Thymus (tissue), 14 donors: Measurements from ENCODE around the gene OR51V1. TPM values are rescaled to one million over a fixed set of nuclear protein-coding genes. Genes with fewer than 3 reads are reported as not detected.
"Not testable (repeated sequence)": the region's sequence is repeated elsewhere in the genome, so short reads cannot be mapped to it uniquely, and the experiment has no call there.

Experiments used
- DNase-seq, 9 donors: peaks; one replicate each; pipeline ENCODE4 v3.0.0-alpha.2; 2013; ENCODE audit warnings: low spot score in 9 of 9, low read depth in 6 of 9, missing footprints in 1 of 9
- H3K27ac ChIP-seq, 2 donors: one replicate each; pipeline ENCODE4 v1.5.1; 2013; ENCODE audit warnings: control low read depth in 1 of 2, low read depth in 1 of 2, low read length in 1 of 2, mild to moderate bottlenecking in 1 of 2, moderate library complexity in 1 of 2
- H3K27me3 ChIP-seq, 2 donors: one replicate each; pipeline ENCODE4 v1.5.1; 2013; ENCODE audit warnings: low read length in 1 of 2; ENCODE audit not compliant: control insufficient read depth in 2 of 2, insufficient read depth in 1 of 2
- H3K36me3 ChIP-seq, 2 donors: one replicate each; pipeline ENCODE4 v1.5.1; 2013; ENCODE audit warnings: low read length in 1 of 2, mild to moderate bottlenecking in 1 of 2, moderate library complexity in 1 of 2; ENCODE audit not compliant: control insufficient read depth in 2 of 2, insufficient read depth in 2 of 2
- H3K4me1 ChIP-seq, 2 donors: one replicate each; pipeline ENCODE4 v1.5.1; 2013; ENCODE audit warnings: low read length in 2 of 2; ENCODE audit not compliant: control insufficient read depth in 2 of 2, insufficient read depth in 2 of 2
- H3K4me3 ChIP-seq, 2 donors: one replicate each; pipeline ENCODE4 v1.5.1; 2013; ENCODE audit warnings: low read length in 2 of 2, control low read depth in 1 of 2, mild to moderate bottlenecking in 1 of 2
- H3K9me3 ChIP-seq, 2 donors: one replicate each; pipeline ENCODE4 v1.5.1; 2013; ENCODE audit warnings: low read length in 1 of 2, mild to moderate bottlenecking in 1 of 2; ENCODE audit not compliant: control insufficient read depth in 2 of 2, insufficient read depth in 1 of 2
- WGBS: extraction: QIAGEN DNeasy Blood & Tissue Kit; methylation state at CpG from one replicate; pipeline ENCODE4 v1.1.7; 2013; 5-methylcytosine and 5-hydroxymethylcytosine counted together
- long read RNA-seq, 10 donors: transcript quantifications; one replicate each; lab custom pipeline, GENCODE V29; 2026
- polyA plus RNA-seq: library from polyadenylated mRNA; stranded (reverse); fragments of 200-250 nt; gene quantifications from one replicate; pipeline ENCODE4 v1.2.3, GENCODE V29; 2013
- total RNA-seq: library from RNA; stranded (reverse); fragments of 120-200 nt; gene quantifications from one replicate; pipeline ENCODE4 v1.2.4, GENCODE V29; 2013
- donor health status: healthy.

Gene OR51V1
- total RNA-seq (not detected), polyA plus RNA-seq (not detected)
- long read RNA-seq, donor 1: 0 reads
- long read RNA-seq, donor 2: 0 reads
- long read RNA-seq, donor 3: 0 reads
- long read RNA-seq, donor 4: 0 reads
- long read RNA-seq, donor 5: 0 reads
- long read RNA-seq, donor 6: 0 reads
- long read RNA-seq, donor 7, partial matches to known transcripts: 0 of 3 reads
- long read RNA-seq, donor 7, other reads (novel, unspliced or antisense): 0 of 3 reads
- long read RNA-seq, donor 8, partial matches to known transcripts: 0 of 1 reads
- long read RNA-seq, donor 8, other reads (novel, unspliced or antisense): 0 of 1 reads
- long read RNA-seq, donor 9: 0 reads
- long read RNA-seq, donor 10, partial matches to known transcripts: 0 of 1 reads
- long read RNA-seq, donor 10, other reads (novel, unspliced or antisense): 0 of 1 reads

GRCh38 chr11:5200582-5200981 is at the start of gene OR51V1:
TSS of gene OR51V1 (minus strand) at chr11:5200682. CDS start at chr11:5200682, 0 bp downstream.
- Histone ChIP-seq H3K9me3 (no peaks in the 10 kb centered on the region), H3K27me3 (no peaks in the 10 kb centered on the region), H3K36me3 (no peaks in the 10 kb centered on the region), H3K27ac (no peak within 1 kb of the TSS), H3K4me3 (no peak within 1 kb of the TSS), H3K4me1 (no peaks in the 10 kb centered on the region)
- 86% methylated on average over 1 of the region's 1 CpG for WGBS
- DNase-seq: no peak

- not testable (repeated sequence) for H3K4me3 ChIP-seq, H3K27me3 ChIP-seq, H3K27ac ChIP-seq, DNase-seq, H3K9me3 ChIP-seq, H3K36me3 ChIP-seq, H3K4me1 ChIP-seq
- WGBS: 88% methylated on average over 4 of the region's 9 CpGs
These were observed 49.4 kb upstream of the OR51V1 start, which contains the start of gene HBG1 for GRCh38 chr11:5249807-5250396. TSS of gene HBG1 (minus strand) at chr11:5249857. CDS start at chr11:5249804, 53 bp downstream.

- not testable (repeated sequence) for DNase-seq, H3K36me3 ChIP-seq, H3K4me3 ChIP-seq, H3K9me3 ChIP-seq, H3K27me3 ChIP-seq, H3K27ac ChIP-seq, H3K4me1 ChIP-seq
- 88% methylated on average over 7 of the region's 7 CpGs for WGBS
These were observed 48.0 kb upstream of the OR51V1 start for GRCh38 chr11:5248498-5248897.

- 95% methylated on average over 3 of the region's 3 CpGs for WGBS
- Histone ChIP-seq H3K27me3 (no peaks in the 10 kb centered on the region), H3K27ac (no peak overlapping the region), H3K36me3 (no peaks in the 10 kb centered on the region), H3K4me3 (no peak overlapping the region), H3K9me3 (no peaks in the 10 kb centered on the region), H3K4me1 (no peaks in the 10 kb centered on the region)
- DNase-seq: no peak
These were observed 47.1 kb upstream of the OR51V1 start for GRCh38 chr11:5247472-5248192.

GRCh38 chr11:5246772-5247471 is 46.4 kb upstream of the OR51V1 start:
- WGBS: 73% methylated on average over 6 of the region's 6 CpGs
- DNase-seq: no peak
- H3K9me3 ChIP-seq: no peaks in the 10 kb centered on the region
- H3K27ac ChIP-seq: no peak overlapping the region
- H3K27me3 ChIP-seq: no peaks in the 10 kb centered on the region
- H3K4me3 ChIP-seq: no peak overlapping the region
- no peaks in the 10 kb centered on the region for H3K36me3 ChIP-seq
- H3K4me1 ChIP-seq: no peaks in the 10 kb centered on the region

- no peaks in the 10 kb centered on the region for H3K4me1 ChIP-seq
- no peaks in the 10 kb centered on the region for H3K9me3 ChIP-seq
- no peaks in the 10 kb centered on the region for H3K36me3 ChIP-seq
- no peak overlapping the region for H3K4me3 ChIP-seq
- 77% methylated on average over 2 of the region's 2 CpGs for WGBS
- no peaks in the 10 kb centered on the region for H3K27me3 ChIP-seq
- no peak overlapping the region for H3K27ac ChIP-seq
- DNase-seq: no peak
These were observed 44.7 kb upstream of the OR51V1 start for GRCh38 chr11:5245155-5245554.

GRCh38 chr11:5243816-5244180 is 43.3 kb upstream of the OR51V1 start:
- Histone ChIP-seq H3K27me3 (no peaks in the 10 kb centered on the region), H3K4me3 (no peak overlapping the region), H3K4me1 (no peaks in the 10 kb centered on the region), H3K9me3 (no peaks in the 10 kb centered on the region), H3K36me3 (no peaks in the 10 kb centered on the region), H3K27ac (no peak overlapping the region)
- no peak for DNase-seq
- 94% methylated on average over 4 of the region's 4 CpGs for WGBS

GRCh38 chr11:5242933-5243815 is 42.7 kb upstream of the OR51V1 start:
- Histone ChIP-seq H3K4me3 (no peak overlapping the region), H3K36me3 (no peaks in the 10 kb centered on the region), H3K4me1 (no peaks in the 10 kb centered on the region), H3K27ac (no peak overlapping the region), H3K27me3 (no peaks in the 10 kb centered on the region), H3K9me3 (no peaks in the 10 kb centered on the region)
- DNase-seq: no peak
- 92% methylated on average over 7 of the region's 7 CpGs for WGBS
